IMR-90 (cell line): ENCODE measurements around the gene COL23A1.

ENCODE experiments used
- BHLHE40 ChIP-seq: fragments of 150-350 bp; IDR thresholded peaks from 2 replicates; pipeline ENCODE4 v1.6.1; 2016; ENCODE audit warnings: mild to moderate bottlenecking, low read depth, low read length
- CHD1 ChIP-seq: IDR thresholded peaks from 2 replicates; pipeline ENCODE4 v1.6.1; 2012; ENCODE audit warnings: low read depth, low read length, improper control_type of control experiment
- ELK1 ChIP-seq: fragments of 150-350 bp; IDR thresholded peaks from 2 replicates; pipeline ENCODE4 v1.6.1; 2016; ENCODE audit warnings: low read depth, mild to moderate bottlenecking, low read length, moderate library complexity, borderline replicate concordance
- FOS ChIP-seq: fragments of 150-350 bp; IDR thresholded peaks from 2 replicates; pipeline ENCODE4 v1.6.1; 2016; ENCODE audit warnings: low read depth, low read length
- MAFK ChIP-seq: IDR thresholded peaks from 2 replicates; pipeline ENCODE4 v1.6.1; 2012; ENCODE audit warnings: low read depth, low read length, improper control_type of control experiment
- MAZ ChIP-seq: IDR thresholded peaks from 2 replicates; pipeline ENCODE4 v1.6.1; 2012; ENCODE audit warnings: low read depth, mild to moderate bottlenecking, low read length, improper control_type of control experiment, moderate library complexity, borderline replicate concordance
- POLR2A ChIP-seq: IDR thresholded peaks from 2 replicates; pipeline ENCODE4 v1.6.1; 2012; ENCODE audit warnings: mild to moderate bottlenecking, low read depth, low read length
- RAD21 ChIP-seq: IDR thresholded peaks from 2 replicates; pipeline ENCODE4 v1.6.1; 2012; ENCODE audit warnings: low read length, improper control_type of control experiment
- RFX5 ChIP-seq: IDR thresholded peaks from 2 replicates; pipeline ENCODE4 v1.8.0; 2012; ENCODE audit warnings: low read depth, mild to moderate bottlenecking, low read length, moderate library complexity
- TF ChIP-seq, protein P1 (sequence below): conservative IDR thresholded peaks from 2 replicates; pipeline ENCODE4 v1.5.1; 2012; ENCODE audit warnings: mild to moderate bottlenecking, low read depth, low read length, improper control_type of control experiment
- TF ChIP-seq, protein P2 (sequence below): fragments of 150-350 bp; IDR thresholded peaks from 2 replicates; pipeline ENCODE4 v1.6.1; 2017; ENCODE audit warnings: mild to moderate bottlenecking, antibody characterized with exemption, low read length, low read depth

GRCh38 chr5:178426326-178427130 lies 163.7 kb downstream of the COL23A1 start:
- TF ChIP-seq RFX5, result no peak
- TF ChIP-seq, protein P1, sequence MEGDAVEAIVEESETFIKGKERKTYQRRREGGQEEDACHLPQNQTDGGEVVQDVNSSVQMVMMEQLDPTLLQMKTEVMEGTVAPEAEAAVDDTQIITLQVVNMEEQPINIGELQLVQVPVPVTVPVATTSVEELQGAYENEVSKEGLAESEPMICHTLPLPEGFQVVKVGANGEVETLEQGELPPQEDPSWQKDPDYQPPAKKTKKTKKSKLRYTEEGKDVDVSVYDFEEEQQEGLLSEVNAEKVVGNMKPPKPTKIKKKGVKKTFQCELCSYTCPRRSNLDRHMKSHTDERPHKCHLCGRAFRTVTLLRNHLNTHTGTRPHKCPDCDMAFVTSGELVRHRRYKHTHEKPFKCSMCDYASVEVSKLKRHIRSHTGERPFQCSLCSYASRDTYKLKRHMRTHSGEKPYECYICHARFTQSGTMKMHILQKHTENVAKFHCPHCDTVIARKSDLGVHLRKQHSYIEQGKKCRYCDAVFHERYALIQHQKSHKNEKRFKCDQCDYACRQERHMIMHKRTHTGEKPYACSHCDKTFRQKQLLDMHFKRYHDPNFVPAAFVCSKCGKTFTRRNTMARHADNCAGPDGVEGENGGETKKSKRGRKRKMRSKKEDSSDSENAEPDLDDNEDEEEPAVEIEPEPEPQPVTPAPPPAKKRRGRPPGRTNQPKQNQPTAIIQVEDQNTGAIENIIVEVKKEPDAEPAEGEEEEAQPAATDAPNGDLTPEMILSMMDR, result no peak
- TF ChIP-seq POLR2A, result no peak
- no peak for TF ChIP-seq FOS
- no peak for TF ChIP-seq CHD1
- TF ChIP-seq MAZ, result no peak
- TF ChIP-seq MAFK, result no peak
- no peak for TF ChIP-seq BHLHE40
- TF ChIP-seq RAD21, result no peak
- TF ChIP-seq, protein P2, sequence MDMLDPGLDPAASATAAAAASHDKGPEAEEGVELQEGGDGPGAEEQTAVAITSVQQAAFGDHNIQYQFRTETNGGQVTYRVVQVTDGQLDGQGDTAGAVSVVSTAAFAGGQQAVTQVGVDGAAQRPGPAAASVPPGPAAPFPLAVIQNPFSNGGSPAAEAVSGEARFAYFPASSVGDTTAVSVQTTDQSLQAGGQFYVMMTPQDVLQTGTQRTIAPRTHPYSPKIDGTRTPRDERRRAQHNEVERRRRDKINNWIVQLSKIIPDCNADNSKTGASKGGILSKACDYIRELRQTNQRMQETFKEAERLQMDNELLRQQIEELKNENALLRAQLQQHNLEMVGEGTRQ, result no peak
- no peak for TF ChIP-seq ELK1
